Cardiac fibroblast (primary cell): ENCODE results near the gene NT5DC1.
"Not testable (repeated sequence)": the region's sequence is repeated elsewhere in the genome, so short reads cannot be mapped to it uniquely, and the experiment has no call there.

Source experiments
- DNase-seq, 2 donors: peaks; one replicate each; pipeline versions ENCODE4 v3.0.0 to v3.0.0-alpha.2; 2010; ENCODE audit warnings: low read depth in 2 of 2
- H3K4me3 ChIP-seq, 2 donors: replicated peaks in 1 of 2; 1 replicate in 1 of 2; 2 replicates in 1 of 2; pipeline ENCODE4 v1.5.1; 2011; ENCODE audit warnings: low read depth in 2 of 2, low read length in 2 of 2, mild to moderate bottlenecking in 2 of 2, moderate library complexity in 1 of 2
- CTCF ChIP-seq: IDR thresholded peaks from one replicate; pipeline ENCODE4 v1.5.1; 2011; ENCODE audit warnings: low read depth, mild to moderate bottlenecking, low read length, inconsistent platforms

NT5DC1 gene

GRCh38 chr6:116280161-116280932, 179.7 kb downstream of the NT5DC1 start:
- peak overlapping the region; percentile 61 to 93 for H3K4me3 ChIP-seq
- TF ChIP-seq CTCF, result no peak
- DNase-seq, result peak; percentile 24 to 34

GRCh38 chr6:116280933-116281316, 180.3 kb downstream of the NT5DC1 start:
- no peak overlapping the region for H3K4me3 ChIP-seq
- no peak for DNase-seq
- no peak for TF ChIP-seq CTCF

GRCh38 chr6:116282698-116283097, 182.0 kb downstream of the NT5DC1 start:
- no peak for TF ChIP-seq CTCF
- H3K4me3 ChIP-seq, result no peak overlapping the region
- no peak for DNase-seq

GRCh38 chr6:116283191-116283590, 182.5 kb downstream of the NT5DC1 start:
- DNase-seq, result no peak
- no peak for TF ChIP-seq CTCF
- H3K4me3 ChIP-seq, result no peak overlapping the region

- H3K4me3 ChIP-seq, DNase-seq: not testable (repeated sequence)
These were observed 184.3 kb downstream of the NT5DC1 start for GRCh38 chr6:116284984-116285383.

- H3K4me3 ChIP-seq, result no peak overlapping the region
- peak in 1 of 2 donors; percentile 40 for DNase-seq
- no peak for TF ChIP-seq CTCF
These were observed 186.2 kb downstream of the NT5DC1 start for GRCh38 chr6:116286773-116287358.

- H3K4me3 ChIP-seq, result no peak overlapping the region
- TF ChIP-seq CTCF, result peak; percentile 77
- DNase-seq, result peak; percentile 78 to 81
These were observed 187.1 kb downstream of the NT5DC1 start for GRCh38 chr6:116287689-116288282.
